ENCODE measurements around the gene HSD17B12. TPM values are rescaled to one million over a fixed set of nuclear protein-coding genes. Genes with fewer than 3 reads are reported as not detected.

HSD17B12 gene
- total and polyA plus RNA-seq, 9 donors: 27.7 to 95.7 (median 57.3) TPM

DNA sequence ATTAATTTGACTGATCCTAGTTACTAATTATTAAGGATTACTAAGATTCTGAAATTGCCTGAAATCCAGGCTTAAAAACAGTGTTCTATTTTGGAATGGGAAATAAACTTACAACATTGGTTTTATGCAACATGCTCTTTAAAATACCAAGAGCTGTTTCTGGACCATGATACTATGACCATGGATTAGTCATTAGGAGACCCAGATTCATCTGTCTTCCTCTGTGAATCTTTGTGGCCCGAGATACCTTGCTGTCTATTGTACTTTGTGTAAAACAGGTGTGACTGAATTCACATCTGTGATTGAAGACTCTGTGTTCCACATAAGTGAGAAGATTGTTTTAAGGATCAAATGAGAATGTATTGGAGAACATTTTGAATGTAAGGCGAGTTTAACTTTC lies 98.8 kb downstream of the HSD17B12 start:
- Histone ChIP-seq H3K4me3 (no peak overlapping the region), H3K27ac (no peak overlapping the region), H3K4me1 (ENCODE audit: insufficient read depth) (no peaks in the 10 kb centered on the region), H3K36me3 (no peaks in the 10 kb centered on the region), H3K27me3 (no peaks in the 10 kb centered on the region), H3K9me3 (no peaks in the 10 kb centered on the region)
- TF ChIP-seq POLR2A (IDR thresholded peaks at IDR 0.05) (no peak), EP300 (IDR thresholded peaks at IDR 0.05) (no peak), CTCF (IDR thresholded peaks at IDR 0.05) (no peak)
- 93 to 95% (median 95%) methylated on average over 2 of the region's 2 CpGs for WGBS, 3 donors
- DNase-seq: no peak
- intact Hi-C loops (cut with DNase I): no loop called here

DNA sequence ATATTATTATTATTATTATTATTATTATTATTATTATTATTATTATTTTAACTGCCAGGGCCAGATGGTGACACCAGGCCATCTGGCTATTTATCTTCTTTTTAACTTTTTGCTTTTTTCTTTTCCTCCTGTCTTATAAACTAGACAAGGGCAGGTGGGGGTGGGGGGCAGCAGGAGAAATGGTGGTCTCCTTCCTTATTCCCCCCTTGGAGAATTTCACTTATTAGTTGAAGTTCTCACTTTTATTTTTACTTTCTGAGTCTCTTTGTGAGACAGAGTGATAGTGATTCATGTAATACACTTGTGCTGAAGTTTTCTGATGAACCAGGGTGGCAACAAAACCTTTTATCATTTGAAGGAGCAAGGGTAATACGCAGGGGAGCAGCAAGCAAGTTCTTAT lies 103.8 kb downstream of the HSD17B12 start:
- Histone ChIP-seq H3K27me3 (no peaks in the 10 kb centered on the region), H3K4me1 (ENCODE audit: insufficient read depth) (no peaks in the 10 kb centered on the region), H3K27ac (no peak overlapping the region), H3K4me3 (no peak overlapping the region), H3K9me3 (no peaks in the 10 kb centered on the region), H3K36me3 (no peaks in the 10 kb centered on the region)
- WGBS, 3 donors: 98 to 100% (median 98%) methylated on average over 1 of the region's 1 CpG
- no peak for TF ChIP-seq EP300 (IDR thresholded peaks at IDR 0.05)
- no peak for TF ChIP-seq CTCF (IDR thresholded peaks at IDR 0.05)
- TF ChIP-seq POLR2A (IDR thresholded peaks at IDR 0.05): no peak
- intact Hi-C loops (cut with DNase I): no loop called here
- DNase-seq: no peak

DNA sequence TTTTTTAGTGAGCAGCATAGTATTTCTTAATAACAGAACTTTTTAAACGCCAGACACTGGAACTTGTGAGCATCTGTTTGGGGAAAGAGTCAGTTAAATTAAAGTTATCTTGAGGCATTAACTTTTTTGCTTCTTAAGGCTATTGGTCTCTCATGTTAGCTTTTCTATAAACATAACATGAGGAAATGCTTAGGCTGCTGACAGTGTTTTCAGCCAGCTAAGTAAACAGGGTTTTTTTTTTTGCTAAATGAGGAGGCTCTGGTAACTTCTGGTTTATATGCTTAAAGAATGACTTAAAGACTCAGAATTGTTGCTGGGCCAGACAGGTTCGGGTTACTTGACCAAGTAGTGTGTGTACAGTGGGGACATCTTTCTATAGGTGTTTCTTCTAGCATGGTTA lies 104.3 kb downstream of the HSD17B12 start:
- H3K27ac ChIP-seq: no peak overlapping the region

DNA sequence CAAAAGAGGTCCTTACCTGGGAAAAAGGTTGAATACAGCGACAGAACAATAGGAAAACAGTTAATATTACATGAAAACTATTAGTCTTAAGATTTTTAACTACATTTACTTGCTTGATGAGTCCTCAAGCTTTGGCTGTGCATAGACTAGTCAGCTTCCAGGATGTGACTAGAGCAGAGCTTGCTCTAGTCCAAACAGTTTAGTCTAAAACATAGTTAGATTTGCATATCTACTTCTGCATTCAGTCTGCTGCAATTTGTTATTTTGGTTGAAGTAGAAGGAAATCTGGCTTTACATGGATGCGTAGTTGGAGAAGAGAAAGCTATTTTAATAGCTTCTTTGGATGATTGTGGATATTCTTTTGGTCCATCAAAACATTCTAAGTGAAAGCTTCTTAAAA lies 104.8 kb downstream of the HSD17B12 start:
- intact Hi-C loops (cut with DNase I): no loop called here
- H3K4me1 ChIP-seq (ENCODE audit: insufficient read depth): no peaks in the 10 kb centered on the region
- 80 to 92% (median 92%) methylated on average over 2 of the region's 2 CpGs for WGBS, 3 donors

More for the DNA sequence above, 104.3 kb downstream of the HSD17B12 start:
- no peak overlapping the region for H3K4me3 ChIP-seq
- no peak for DNase-seq
- no peaks in the 10 kb centered on the region for H3K9me3 ChIP-seq
- no peak for TF ChIP-seq POLR2A (IDR thresholded peaks at IDR 0.05)
- TF ChIP-seq EP300 (IDR thresholded peaks at IDR 0.05): no peak
- no peak for TF ChIP-seq CTCF (IDR thresholded peaks at IDR 0.05)
- no peaks in the 10 kb centered on the region for H3K27me3 ChIP-seq
- H3K4me1 ChIP-seq (ENCODE audit: insufficient read depth): no peaks in the 10 kb centered on the region
- H3K36me3 ChIP-seq: no peaks in the 10 kb centered on the region
- intact Hi-C loops (cut with DNase I): no loop called here
- WGBS, 3 donors: 74 to 92% (median 89%) methylated on average over 2 of the region's 2 CpGs

More for the DNA sequence above, 104.8 kb downstream of the HSD17B12 start:
- no peak overlapping the region for H3K27ac ChIP-seq
- DNase-seq: no peak
- no peaks in the 10 kb centered on the region for H3K9me3 ChIP-seq
- no peaks in the 10 kb centered on the region for H3K27me3 ChIP-seq
- TF ChIP-seq CTCF (IDR thresholded peaks at IDR 0.05): no peak
- no peak for TF ChIP-seq EP300 (IDR thresholded peaks at IDR 0.05)
- no peak for TF ChIP-seq POLR2A (IDR thresholded peaks at IDR 0.05)
- no peak overlapping the region for H3K4me3 ChIP-seq
- H3K36me3 ChIP-seq: no peaks in the 10 kb centered on the region

Measured in ovary (tissue), 9 donors.